GM04503 (cell line): ENCODE results near the gene TRPM8.

Experiments
- DNase-seq: peaks from one replicate; pipeline ENCODE4 v3.0.0-alpha.2; 2012; ENCODE audit warnings: low read depth

The TRPM8 gene

GRCh38 chr2:233976087-233976486 lies 58.9 kb downstream of the TRPM8 start:
- no peak for DNase-seq

- DNase-seq: no peak
These were observed 59.6 kb downstream of the TRPM8 start for GRCh38 chr2:233976690-233977294.

GRCh38 chr2:233977296-233977837 lies 60.2 kb downstream of the TRPM8 start:
- no peak for DNase-seq

DNA sequence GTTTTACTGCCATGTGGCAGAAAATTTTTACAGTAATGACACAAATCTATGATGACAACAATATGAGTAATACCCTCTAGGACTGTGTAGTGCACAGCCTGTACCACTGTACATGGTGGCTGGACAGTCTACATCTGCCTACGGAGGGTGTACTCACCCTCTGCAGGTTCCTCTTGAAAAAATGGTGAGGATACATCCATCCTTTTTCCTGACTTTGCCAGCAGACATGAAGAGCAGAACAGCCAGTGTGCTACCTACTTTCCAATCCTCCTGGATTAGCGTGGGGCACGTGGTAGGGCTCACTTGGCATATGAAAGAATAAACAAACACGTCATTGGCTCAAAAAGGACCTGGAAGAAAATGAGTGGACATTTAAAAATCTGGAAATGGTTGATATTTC lies 62.6 kb downstream of the TRPM8 start:
- DNase-seq: no peak

DNA sequence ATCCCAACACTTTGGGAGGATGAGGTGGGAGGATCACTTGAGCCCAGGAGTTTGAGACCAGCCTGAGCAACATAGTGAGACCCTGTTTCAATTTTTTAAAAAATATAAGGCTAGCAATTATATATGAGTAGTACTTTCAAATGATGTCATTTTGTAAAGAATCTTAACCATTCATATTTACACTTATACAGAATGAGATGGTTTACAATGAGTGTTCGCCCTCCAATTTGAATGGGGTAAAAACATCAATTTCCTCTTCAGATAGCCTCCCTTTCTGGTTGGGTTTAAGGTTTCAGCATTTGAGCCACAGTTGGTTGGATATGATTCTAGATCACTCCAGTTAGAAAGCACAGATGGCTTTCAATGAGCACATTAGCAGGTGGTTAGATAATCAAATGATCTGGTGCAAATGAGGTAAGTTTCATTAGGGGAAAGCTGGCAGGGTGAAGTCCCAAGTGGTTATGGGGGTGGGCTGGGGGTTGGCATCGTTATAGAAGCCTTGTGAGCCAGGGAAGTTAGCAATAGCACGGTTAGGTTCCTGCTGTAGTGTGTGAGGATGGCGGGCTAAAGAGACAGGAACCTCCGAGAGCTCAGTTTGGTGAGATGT lies 63.9 kb downstream of the TRPM8 start:
- DNase-seq: no peak

- no peak for DNase-seq
These were observed 64.6 kb downstream of the TRPM8 start for GRCh38 chr2:233981574-233982420.

- DNase-seq: peak; percentile 87
These were observed 65.4 kb downstream of the TRPM8 start for GRCh38 chr2:233982421-233983121.

DNA sequence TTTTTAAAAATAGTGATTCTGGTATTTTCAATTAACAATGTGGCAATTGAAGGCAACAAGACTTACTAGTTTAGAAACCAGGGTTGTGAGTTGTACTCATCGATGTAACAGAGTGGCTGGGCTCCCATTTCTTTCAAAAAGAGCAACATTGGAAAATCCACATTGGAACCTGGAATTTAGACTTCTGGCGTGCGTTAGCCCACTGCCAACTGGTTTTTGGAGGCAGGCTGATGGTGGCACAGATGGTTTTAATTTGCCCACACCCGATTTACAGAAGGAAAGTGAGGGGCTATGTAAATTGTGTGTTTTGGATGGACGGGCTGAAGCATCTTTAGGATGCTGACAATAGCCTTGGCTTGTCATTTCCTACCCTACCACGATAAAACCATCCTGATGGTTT lies 66.3 kb downstream of the TRPM8 start:
- no peak for DNase-seq

GRCh38 chr2:233988581-233988980 lies 71.4 kb downstream of the TRPM8 start:
- no peak for DNase-seq

DNA sequence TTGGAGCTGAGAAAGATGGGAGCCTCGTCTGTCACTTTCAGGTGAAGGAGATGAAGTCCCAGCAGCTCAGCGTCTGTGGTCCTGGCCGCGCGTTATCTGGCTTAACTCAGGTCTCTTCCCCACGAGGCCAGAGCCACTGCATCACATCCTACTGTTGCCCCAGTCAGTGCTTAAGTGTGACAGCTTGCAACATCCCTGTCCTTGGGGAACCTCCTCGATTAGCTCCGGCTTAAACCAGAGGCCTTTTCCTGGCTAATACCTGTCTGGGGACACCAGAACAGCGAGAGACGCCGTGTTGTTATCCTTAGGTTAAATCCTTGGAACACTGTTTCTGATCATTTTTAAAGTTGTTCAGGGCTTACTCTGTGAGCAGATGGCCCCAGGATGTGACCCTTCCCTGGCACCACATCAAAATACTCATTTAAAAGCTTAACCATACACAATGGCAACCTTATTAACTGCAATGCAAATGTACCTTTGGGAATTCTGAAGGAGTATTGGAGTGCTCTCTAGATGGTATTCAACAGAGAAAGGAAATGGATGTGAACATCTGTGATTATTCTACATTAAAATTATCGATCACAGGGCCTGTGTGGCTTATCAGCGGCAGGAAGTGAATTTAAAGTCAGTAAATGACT lies 72.2 kb downstream of the TRPM8 start:
- DNase-seq: no peak

DNA sequence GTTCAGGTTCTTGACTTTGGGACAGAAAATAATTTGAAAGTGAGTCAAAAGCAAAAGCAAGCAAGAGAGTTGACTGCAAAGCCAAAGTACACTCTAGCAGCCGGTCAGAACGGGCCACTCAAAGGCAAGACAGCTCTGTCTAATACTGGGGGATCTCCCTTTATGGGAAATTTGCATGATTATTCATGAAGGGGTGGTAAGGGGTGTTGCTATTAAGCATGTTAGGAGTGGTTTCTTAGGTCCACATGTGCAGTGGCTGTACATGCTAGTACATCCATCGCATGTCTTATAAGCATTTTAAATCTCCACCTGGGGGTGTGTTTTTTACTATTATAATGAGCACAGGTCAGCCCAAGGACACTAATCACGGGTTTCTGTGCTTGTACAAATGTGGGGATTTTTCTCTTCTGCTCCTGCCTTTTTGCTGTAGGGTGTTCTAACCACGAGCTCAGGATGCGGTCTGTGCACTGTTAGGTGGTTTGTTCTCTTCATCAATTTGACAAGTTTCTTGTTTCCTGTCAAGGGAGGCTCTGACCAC lies 73.2 kb downstream of the TRPM8 start:
- DNase-seq: no peak

- no peak for DNase-seq
These were observed 74.0 kb downstream of the TRPM8 start for GRCh38 chr2:233991196-233991595.

GRCh38 chr2:233992513-233993217 lies 75.5 kb downstream of the TRPM8 start:
- no peak for DNase-seq

DNA sequence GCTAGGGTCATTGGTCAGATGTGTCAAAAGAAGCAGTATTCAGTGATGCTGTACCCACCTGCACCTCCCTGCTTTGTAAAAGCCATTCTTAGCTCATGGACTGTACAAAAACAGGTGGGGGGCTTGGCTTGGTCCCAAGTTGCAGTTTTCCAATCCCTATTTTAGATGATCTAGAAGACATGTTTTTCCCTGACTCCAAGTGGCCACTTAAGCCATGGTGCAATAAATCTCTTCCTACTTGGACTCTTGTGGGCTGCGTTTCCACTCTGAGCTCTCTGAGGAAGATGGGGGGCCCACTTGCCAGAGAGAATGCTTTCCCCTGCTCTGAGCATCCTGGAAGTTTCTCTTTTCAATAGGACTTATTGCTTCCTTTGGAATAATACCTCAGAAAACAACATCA lies 76.3 kb downstream of the TRPM8 start:
- no peak for DNase-seq

DNA sequence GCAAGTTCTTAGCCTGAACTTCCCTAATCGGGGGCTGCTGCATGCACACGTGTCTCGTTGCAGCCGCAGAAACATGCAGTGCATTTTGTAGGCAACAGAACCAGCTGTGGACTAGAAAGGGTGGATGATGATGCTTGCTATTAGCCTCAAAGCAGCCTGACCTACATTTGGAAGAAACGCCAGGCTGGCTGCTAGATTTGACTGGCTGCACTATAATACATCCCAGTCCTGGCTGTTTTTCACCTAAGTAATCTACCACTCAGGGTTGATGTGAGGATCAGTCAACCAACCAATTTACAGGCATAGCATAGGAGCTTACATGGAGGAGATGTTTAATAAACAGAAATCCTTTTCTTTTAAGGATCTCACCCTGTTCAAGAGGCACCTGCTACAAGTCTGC lies 77.0 kb downstream of the TRPM8 start:
- DNase-seq: no peak

GRCh38 chr2:233996000-233996399 lies 78.8 kb downstream of the TRPM8 start:
- no peak for DNase-seq

- DNase-seq: no peak
These were observed 79.3 kb downstream of the TRPM8 start for GRCh38 chr2:233996461-233996860.

GRCh38 chr2:233997707-233998106 lies 80.5 kb downstream of the TRPM8 start:
- DNase-seq: no peak

DNA sequence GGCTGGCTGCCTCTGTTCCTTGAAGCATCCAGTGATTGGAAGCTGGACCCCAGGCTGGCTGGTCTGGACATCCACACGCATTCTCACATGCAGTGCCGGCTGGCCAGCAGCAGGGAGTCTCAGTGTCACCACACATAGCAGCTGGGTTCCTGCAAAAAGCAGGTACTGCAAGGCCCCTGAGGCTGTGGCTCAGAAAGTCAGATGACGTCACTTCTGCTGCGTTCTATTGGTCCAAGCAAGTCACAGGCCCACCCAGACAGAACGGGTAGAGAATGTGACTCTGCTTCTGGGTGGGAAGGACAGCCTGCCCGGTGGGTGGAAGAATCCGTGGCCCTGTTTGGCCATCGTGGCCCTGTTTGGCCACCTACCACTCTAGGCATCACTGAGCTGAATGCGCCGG lies 82.0 kb downstream of the TRPM8 start:
- DNase-seq: no peak

DNA sequence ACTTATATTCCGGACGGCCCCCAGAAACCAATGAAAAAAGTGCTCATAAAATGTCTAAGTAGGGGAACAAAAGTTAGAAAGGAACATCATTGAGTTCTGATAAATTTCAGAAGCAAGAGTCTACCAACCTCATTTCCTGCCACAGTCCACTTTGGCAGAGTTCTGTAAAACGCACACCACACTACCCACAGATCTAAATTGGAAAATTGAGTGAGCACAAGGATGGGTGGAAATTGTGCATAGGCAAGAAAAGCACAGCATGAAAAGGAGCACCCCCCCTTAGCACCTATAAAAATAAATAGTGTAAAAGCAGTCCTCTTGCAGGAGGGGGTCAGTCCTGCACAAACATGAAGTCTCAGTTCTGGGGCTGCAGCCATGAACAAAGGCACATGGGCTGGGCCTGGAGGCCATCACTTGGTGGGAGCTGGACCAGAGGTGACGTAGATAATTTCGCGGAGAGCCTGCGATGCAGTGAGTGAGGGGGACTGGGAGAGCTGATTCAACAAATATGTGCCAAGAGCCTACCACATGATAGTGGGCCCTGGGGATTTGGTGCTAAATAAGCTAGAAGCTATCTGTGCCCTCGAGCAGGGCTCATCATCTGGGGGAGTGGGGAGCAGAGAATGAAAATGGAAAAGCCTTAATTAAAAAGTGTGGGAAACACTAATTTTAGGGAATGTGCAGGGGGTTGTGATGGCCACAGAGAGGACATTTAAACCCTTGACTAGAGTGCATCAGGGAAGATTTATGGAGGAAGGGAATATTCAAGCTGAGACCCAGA lies 84.4 kb downstream of the TRPM8 start:
- DNase-seq: no peak
